ENCODE results near the gene TSPAN4.

Gene TSPAN4

DNA sequence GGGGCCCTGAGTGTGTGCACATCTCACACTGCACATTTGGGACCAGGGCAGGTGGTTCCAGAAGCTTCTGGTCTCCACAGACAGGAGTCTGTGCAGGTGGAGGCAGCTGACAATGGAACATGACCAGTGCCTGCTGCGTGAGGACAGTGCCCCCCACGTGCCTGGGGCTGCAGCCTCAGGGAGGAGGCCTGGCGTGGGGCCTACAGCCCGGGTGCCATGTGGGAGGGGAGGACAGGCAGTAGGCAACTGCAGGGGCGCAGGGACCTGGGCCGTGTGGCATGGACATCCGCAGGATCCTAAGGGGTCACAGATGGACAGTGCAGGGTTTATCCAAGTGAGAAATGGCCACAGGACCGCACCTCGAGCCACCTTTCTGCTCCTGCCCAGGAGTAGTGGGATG is 28.8 kb downstream of the TSPAN4 start:
- H3K4me3 ChIP-seq (ENCODE audit: low read length), result no peak overlapping the region
- no peak for DNase-seq (ENCODE audit: low read depth, low spot score)

DNA sequence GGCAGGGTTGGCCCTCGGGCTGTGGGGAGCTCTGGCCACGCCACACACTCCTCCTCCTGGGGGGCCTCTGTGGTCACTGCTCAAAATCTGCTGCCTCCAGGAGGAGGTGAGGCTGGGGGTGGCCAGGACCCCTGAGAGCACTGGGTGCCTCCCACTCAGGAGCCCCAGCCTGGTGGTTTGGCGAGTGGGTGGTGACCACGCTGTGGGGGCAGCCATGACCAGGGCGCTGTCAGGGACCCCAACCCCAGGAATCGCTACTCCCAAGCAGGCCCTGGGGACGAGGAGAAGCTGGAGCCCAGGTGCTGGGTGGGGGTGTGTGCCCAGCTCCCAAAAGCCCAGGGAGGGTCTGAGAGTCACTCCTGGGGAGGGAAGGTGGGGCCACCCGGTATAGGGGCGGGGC is 30.1 kb downstream of the TSPAN4 start:
- no peak for DNase-seq (ENCODE audit: low read depth, low spot score)
- no peak overlapping the region for H3K4me3 ChIP-seq (ENCODE audit: low read length)

DNA sequence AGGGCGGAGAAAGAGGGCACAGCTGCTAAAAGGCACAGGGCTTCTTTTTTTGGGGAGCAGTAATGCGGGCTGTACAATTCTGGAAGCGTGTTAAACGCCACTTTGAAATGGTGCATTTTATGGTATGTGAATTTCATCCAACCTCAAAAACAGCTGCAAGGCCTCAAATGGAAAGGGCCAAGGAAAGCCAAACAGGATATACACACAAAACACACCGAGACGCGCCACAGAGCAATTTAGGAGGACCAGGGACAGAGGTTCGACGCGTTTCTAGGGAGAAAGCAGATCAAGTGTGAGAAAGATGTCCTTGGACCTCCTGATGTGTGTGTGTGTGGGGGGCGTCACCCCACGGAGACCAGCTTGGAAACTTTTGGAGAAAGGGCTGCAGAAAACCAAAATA is 31.1 kb downstream of the TSPAN4 start:
- H3K4me3 ChIP-seq (ENCODE audit: low read length), result no peak overlapping the region
- no peak for DNase-seq (ENCODE audit: low read depth, low spot score)

DNA sequence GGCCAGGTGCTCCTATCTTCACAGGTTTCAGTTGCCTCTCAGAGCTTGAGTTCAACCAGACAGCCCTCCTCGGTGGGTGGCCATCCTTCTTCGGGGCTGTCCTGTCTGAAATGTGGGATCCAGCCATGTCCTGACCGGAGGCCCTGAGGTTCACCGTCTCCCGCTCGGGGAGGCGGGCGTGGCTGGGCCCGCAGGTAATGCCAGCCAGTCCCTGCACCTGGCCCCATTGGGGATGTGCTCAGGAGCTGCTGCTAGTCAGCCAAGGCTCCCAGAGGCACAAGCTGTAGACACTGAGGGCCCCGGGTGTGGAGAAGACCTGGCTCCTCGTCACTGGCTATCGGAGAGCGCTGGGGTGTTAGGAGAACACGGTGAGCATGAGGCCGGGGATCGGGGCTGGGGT is 32.6 kb downstream of the TSPAN4 start:
- H3K4me3 ChIP-seq (ENCODE audit: low read length), result no peak overlapping the region
- DNase-seq (ENCODE audit: low read depth, low spot score), result no peak

DNA sequence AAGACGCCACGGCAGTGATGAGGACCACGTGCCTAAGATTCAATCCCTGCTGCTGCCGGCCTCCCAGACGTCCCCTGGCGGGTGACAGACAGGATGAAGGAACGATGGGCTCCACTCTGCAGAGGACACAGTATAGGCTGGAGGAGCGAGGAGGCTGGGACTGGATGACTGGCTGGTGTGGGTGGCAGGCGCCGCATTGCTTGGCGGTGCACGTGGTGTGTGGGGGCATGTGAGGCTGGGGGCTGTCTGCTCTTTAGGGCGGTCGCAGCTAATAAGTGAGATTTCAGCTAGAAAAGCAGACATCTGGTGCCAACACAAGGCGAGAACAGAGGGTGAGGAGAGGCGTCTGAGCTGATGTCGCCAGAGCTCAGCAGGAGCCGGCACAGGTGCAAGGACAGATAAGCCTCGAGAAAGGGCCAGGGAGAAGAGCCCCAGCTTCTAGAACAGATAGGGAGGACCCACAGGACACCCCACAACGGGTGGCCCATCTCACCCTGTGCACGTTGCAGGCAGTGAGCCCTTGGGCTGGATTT is 33.2 kb downstream of the TSPAN4 start:
- no peak for DNase-seq (ENCODE audit: low read depth, low spot score)
- H3K4me3 ChIP-seq (ENCODE audit: low read length), result no peak overlapping the region

DNA sequence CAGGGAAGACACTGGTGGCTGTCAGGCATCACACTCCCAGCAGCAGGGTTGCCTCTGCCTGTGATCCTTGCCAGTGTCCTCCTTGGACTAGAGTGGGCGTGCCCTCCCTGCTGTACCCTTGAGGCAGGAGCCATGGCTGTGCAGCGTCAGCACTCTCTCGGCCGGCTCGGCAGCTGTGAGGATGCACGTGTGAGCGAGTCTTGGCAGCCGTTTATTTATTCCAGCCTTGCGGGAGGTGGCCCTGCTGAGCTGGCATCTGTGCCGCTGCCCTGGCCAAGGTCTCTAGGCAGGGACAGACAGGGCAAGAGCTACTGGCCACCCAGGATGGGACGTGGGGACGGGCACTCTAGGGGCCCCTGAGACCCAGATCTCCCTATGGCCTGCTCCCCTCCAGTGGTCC is 33.9 kb downstream of the TSPAN4 start:
- no peak for DNase-seq (ENCODE audit: low read depth, low spot score)

DNA sequence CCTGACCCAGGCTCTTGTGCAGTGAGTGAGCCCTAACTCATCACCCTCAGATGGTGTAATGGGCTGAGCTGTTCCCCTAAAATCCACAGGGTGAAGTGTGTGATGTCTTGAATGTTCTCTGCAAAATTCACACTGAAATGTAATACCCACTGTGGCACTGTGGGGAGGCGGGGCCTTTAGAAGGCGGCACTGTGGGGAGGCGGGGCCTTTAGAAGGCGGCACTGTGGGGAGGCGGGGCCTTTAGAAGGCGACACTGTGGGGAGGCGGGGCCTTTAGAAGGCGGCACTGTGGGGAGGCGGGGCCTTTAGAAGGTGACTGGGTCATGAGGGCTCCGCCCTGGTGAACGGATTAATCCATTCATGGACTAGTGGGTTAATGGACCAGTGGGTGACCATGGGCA is 34.9 kb downstream of the TSPAN4 start:
- no peak for DNase-seq (ENCODE audit: low read depth, low spot score)
- H3K4me3 ChIP-seq (ENCODE audit: low read length), result no peak overlapping the region

More for the DNA sequence above, 33.9 kb downstream of the TSPAN4 start:
- no peak overlapping the region for H3K4me3 ChIP-seq (ENCODE audit: low read length)

DNA sequence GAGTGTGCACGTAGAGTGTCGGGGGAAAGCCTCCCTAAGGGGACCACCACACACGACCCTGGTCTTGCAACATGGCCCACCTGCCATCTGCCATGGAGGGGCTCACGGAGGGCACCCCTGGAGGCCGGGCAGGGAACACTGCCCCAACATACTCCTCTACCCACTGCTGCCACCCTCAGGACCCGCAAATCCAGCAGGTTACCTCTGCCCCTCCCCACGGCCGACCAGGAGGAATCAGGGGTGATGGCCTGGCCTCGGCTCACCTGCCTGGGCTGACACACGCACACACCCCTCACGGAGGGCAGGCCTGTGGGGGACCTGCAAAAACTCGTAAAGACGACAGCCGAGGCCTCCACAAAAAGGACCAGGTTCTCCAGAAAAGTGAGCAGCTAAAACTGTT is 37.8 kb downstream of the TSPAN4 start:
- no peak overlapping the region for H3K4me3 ChIP-seq (ENCODE audit: low read length)
- DNase-seq (ENCODE audit: low read depth, low spot score), result no peak

DNA sequence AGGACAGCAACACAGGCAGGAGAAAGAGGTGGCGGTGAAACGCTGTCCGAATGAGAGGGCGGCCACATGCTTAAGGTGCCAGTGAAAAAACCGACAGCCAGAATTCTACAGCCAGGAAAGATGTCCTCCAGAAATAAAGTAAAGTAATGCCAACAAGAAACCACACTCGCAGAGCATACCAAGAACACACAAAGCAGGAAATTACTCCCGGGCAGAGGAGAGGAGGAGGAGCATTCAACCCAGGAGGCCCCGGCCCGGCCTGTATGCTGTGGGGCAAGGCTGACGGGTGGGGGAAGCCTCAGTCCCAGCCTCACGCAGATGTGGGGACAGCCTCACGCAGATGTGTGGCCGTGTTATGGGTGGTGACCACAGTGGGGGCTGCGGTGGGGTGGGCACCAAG is 39.9 kb downstream of the TSPAN4 start:
- no peak overlapping the region for H3K4me3 ChIP-seq (ENCODE audit: low read length)

DNA sequence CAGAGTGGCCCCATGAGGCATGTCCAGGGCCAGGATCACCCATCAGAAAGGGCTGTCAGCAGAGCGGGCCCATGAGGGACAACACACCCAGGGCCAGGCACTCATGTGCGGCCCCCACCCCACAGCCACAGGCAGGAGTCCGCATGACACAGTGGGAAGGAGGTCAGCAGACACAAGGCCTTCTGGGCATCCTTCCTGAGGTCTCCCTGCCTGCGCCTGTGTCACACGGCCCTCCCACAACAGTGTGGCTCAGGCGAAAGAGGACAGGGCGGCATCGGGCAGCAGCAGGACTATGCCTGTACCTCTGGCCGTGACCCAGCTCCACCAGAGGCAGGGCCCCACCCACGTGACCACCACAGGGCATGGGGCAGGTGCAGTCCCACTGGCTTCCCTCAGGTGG is 40.9 kb downstream of the TSPAN4 start:
- DNase-seq (ENCODE audit: low read depth, low spot score), result no peak
- H3K4me3 ChIP-seq (ENCODE audit: low read length), result no peak overlapping the region

More for the DNA sequence above, 39.9 kb downstream of the TSPAN4 start:
- no peak for DNase-seq (ENCODE audit: low read depth, low spot score)

DNA sequence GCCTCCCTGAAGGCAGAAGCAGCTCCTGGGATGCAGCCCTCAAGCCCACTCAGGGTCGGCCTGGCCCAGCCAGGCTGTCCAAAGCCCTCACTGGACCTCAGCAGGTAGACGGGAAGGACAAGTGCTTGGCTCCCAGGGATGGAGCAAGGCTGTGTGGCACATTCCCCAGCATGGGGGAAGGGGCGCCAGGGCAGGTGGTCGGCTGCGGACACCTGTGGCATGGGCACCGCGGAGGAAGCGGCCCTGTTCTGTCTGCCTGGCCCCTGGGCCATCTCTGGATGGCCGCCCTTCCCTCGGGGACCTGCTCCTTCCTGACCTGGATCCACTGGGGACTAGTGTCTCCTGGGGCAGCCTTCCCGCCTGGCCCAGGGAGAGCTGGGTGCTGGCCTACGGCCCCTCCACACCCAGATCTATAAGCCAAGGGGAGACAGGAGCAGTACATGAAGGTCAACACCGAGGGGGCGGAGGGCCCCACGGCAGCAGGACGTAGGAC is 42.0 kb downstream of the TSPAN4 start:
- H3K4me3 ChIP-seq (ENCODE audit: low read length), result no peak overlapping the region
- no peak for DNase-seq (ENCODE audit: low read depth, low spot score)

DNA sequence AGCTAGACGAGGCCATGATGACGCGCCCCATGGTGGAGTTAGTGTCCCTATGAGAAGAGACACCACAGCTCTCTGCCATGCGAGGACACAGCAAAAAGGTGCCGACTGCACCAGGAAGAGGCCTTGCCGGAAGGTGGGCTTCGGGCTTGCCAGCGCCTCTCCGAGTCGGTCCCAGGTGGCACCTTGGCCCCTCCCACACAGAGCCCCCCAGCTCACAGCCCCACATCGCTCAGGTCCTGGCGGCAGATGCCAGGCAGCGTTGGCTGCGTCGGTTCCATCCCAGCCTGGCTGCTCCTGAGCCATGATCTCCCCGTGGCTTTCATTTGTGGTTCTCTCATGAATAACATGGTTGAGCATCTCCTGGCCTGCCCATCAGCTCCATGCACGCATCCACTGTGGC is 43.9 kb downstream of the TSPAN4 start:
- no peak for DNase-seq (ENCODE audit: low read depth, low spot score)

DNA sequence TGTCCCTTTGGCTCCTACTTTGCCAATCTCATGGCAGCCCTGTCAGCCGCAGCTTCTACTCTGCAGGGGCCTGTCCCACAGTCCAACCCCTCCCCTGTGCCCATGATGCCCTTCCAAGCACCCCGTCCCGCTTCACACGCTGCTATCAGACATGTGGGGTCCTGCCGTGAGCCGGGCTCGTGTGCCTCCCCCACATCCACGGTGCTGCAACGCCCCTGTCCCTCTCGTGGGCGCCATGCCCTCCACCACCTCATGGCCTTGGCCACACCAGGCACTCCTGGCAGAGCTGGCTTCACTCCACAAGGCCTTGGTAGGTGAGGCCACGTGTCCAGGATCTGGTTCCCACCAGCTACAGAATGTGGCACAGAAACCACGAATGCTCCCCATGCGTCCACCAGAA is 44.9 kb downstream of the TSPAN4 start:
- no peak overlapping the region for H3K4me3 ChIP-seq (ENCODE audit: low read length)
- DNase-seq (ENCODE audit: low read depth, low spot score), result no peak

More for the DNA sequence above, 43.9 kb downstream of the TSPAN4 start:
- no peak overlapping the region for H3K4me3 ChIP-seq (ENCODE audit: low read length)

DNA sequence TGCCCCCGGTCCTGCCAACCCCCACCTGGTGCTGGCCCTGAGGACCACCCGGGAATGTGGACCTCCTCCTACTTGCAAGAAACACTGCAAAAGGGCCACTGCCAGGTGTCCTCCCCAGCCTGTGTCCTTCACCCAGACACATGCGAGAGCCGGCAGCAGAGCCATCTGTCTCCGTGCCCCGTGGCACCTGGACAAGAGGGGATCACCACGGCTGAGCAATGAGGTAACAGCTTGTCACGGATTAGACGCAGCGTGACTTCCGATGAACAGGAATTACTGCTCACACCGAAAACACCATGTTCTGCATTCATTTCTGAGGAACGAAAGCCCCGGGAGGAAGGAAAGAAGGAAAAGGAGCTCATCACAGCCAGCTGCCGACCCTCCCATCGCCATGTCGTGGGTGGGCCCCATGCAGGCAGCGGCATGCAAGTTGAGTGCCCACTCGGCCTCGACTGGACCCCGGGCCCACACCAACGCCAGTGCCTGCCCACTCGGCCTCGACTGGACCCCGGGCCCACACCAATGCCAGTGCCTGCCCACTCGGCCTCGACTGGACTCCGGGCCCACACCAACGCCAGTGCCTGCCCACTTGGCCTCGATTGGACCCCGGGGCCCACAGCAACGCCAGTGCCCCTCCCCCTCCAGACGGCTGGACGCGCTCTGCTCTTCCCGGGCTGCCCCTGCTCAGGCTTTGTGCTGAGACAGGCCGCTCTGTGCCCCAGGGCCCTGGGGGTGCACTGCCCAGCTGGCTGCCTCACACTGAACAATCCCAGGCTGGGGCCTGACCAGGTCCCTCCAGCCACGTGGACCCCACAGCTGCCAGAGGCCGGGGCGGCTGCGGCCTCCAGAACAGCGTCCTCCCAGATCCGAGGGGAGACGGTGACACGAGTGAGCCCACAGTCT is 45.9 kb downstream of the TSPAN4 start:
- H3K4me3 ChIP-seq (ENCODE audit: low read length), result no peak overlapping the region
- no peak for DNase-seq (ENCODE audit: low read depth, low spot score)

DNA sequence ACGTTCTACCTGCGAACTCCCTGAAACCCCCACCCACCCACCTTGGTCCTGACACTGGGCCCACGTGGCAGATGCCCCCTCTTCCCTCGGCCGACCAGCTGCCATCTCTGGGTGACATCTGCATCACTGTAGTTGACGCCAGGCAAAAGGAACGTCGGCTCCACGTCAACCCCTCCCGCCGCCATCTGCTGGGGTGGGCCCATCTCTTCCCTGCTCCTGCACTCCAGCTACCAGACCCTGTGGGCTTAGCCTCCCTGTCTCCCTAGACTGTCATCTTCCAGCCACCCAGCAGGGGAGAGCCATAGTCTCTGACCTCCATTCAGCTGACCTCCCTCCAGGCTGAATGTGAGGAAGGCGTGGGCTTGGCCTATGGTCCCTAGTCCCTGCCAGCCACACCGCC is 46.6 kb downstream of the TSPAN4 start:
- DNase-seq (ENCODE audit: low read depth, low spot score), result no peak
- no peak overlapping the region for H3K4me3 ChIP-seq (ENCODE audit: low read length)

DNA sequence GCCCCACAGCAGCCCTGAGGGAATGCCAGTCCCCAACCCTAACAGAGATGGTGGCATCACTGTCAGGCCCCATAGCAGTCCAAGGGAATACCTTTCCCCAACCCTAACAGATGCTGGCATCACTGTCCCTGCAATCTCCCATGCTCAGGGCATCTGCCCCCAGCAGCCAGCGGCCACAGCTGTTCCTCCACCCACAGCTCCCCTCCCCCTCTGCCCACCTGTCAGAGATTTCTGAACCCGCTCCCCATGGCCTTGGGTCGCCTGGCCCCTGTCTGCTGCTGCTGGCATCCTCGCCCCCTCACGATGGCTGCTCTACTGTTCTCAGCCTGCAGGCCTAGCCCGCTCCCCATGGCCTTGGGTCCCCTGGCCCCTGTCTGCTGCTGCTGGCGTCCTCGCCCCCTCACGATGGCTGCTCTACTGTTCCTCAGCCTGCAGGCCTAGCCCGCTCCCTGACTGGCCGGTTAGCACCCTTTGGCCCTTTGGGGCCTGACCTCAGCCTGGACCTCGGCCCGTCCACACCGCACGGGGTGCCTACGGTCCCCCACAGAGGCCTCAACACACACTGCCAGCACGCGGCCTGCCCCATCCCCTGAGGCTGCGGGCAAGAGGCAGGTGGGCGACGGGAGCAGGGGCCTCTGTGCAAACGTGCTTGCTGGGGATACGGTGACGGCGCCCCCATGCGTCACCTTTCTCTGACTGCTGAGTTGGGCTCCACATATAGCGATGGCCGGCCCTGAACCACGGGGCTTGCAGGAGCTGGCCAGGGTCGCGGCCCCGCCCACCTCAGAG is 47.2 kb downstream of the TSPAN4 start:
- DNase-seq (ENCODE audit: low read depth, low spot score), result no peak
- no peak overlapping the region for H3K4me3 ChIP-seq (ENCODE audit: low read length)

DNA sequence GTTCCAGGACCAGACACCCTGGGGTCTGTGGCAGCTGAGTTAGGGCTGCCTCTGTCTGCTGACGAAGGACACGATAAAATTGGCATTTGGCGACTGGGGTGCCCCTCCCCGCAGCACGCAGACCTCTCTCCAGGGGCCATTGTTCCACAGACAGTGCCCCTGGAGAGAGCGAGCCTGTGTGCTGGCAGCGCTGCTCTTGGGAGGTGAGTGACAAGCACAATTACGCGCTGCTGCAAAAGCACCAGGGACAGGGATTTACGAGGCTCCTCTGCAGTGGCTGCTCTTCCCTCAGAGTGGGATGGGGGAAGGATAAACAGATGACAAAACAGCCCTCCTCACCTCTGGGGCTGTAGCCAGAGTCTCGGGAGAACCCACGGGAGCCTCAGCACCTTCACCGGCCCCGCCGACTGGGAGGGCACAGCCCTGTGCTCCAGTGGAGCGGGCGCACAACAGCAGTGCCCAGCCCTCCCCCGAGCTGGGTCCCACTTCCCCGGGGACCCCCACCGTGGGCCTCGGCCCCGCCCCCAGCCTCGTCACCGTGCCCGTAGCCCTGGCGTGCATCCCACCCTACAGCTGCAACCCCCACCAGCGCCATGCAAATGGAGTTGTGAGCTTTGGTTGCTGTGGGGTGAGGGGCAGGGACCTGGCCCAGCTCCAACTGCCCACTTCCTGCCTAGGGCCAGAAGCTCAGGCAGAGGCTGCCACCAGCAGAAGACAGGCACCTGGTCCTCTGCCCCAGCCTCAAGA is 48.3 kb downstream of the TSPAN4 start:
- DNase-seq (ENCODE audit: low read depth, low spot score), result no peak
- H3K4me3 ChIP-seq (ENCODE audit: low read length), result no peak overlapping the region

DNA sequence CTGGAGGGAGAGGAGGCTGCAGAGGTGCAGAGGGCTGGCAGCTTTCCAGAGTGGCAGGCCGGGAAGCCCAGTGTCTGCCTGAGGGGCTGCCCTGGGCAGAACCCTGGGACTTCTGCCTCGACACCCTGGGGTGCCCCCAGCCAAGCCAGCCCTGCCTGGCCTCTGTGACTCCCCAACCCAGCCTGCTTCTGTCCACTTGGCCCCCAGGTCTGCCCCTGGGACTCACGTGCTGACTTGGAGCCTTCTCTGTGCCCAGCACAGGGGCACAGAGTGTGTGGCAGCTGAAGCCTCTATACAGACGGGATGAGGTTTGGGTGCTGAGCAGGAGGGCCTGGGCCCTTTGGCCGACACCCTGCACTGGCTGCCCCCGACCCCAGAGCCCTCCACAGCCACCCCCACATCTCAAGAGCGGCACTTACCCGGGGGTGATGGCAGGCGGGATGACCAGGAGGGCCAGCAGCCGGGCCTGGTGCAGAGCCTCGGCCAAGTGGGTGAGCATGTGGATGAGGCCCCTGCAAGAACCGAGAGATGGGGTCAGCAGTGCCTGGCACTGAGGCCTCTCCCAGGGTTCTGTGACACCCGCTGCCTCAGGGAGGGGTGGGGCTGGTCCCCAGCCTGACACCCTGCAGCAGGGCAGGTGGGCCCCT is 50.5 kb downstream of the TSPAN4 start:
- no peak for DNase-seq (ENCODE audit: low read depth, low spot score)
- H3K4me3 ChIP-seq (ENCODE audit: low read length), result no peak overlapping the region

Data from Jurkat, Clone E6-1 (cell line).